ENCODE measurements around the gene DZIP1L.

DNA sequence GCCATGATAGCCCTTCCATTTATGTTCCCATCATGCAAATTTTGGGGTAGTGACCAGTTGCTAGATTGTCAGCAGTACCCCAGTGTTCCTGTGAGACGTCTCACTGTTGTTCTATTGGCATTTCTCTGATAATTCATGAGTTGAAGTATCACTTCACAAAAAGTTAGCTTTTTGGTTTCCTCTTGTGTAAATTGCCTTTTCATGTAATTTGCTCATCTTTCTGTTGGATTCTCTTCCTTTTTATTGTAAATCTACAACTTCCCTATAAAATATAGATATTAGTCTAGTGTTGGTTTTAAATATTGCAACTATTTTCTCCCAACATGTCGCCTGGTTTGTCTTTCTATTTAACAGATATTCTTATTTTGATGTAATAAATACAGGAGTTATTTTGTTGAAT, 24.3 kb upstream of the DZIP1L start:
- TF ChIP-seq, protein P1, sequence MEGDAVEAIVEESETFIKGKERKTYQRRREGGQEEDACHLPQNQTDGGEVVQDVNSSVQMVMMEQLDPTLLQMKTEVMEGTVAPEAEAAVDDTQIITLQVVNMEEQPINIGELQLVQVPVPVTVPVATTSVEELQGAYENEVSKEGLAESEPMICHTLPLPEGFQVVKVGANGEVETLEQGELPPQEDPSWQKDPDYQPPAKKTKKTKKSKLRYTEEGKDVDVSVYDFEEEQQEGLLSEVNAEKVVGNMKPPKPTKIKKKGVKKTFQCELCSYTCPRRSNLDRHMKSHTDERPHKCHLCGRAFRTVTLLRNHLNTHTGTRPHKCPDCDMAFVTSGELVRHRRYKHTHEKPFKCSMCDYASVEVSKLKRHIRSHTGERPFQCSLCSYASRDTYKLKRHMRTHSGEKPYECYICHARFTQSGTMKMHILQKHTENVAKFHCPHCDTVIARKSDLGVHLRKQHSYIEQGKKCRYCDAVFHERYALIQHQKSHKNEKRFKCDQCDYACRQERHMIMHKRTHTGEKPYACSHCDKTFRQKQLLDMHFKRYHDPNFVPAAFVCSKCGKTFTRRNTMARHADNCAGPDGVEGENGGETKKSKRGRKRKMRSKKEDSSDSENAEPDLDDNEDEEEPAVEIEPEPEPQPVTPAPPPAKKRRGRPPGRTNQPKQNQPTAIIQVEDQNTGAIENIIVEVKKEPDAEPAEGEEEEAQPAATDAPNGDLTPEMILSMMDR (IDR thresholded peaks at IDR 0.05; ENCODE audit: borderline replicate concordance, extremely low read depth, low read length, poor library complexity, severe bottlenecking), result no peak
- no peak for TF ChIP-seq EZH2 (IDR thresholded peaks at IDR 0.05; ENCODE audit: borderline replicate concordance, low read depth, low read length, severe bottlenecking)

Data from DND-41 (cell line).